Spinal cord (tissue), 10 donors: ENCODE measurements around the gene NUP62CL. TPM values are rescaled to one million over a fixed set of nuclear protein-coding genes. Genes with fewer than 3 reads are reported as not detected.

Experiments used
- DNase-seq, 6 donors: peaks; one replicate each; pipeline versions ENCODE4 v3.0.0 to v3.0.0-alpha.2; 2013 to 2015; ENCODE audit warnings: low spot score in 6 of 6, low read depth in 4 of 6
- H3K27ac ChIP-seq: one replicate; pipeline ENCODE4 v1.5.1; 2013; ENCODE audit warnings: low read depth, low read length, control low read depth
- H3K27me3 ChIP-seq: one replicate; pipeline ENCODE4 v1.6.1; 2013; ENCODE audit warnings: low read length; ENCODE audit not compliant: control insufficient read depth, insufficient read depth
- H3K36me3 ChIP-seq: one replicate; pipeline ENCODE4 v1.6.1; 2013; ENCODE audit warnings: low read length; ENCODE audit not compliant: control insufficient read depth, insufficient read depth
- H3K4me1 ChIP-seq: one replicate; pipeline ENCODE4 v1.6.1; 2013; ENCODE audit warnings: low read length; ENCODE audit not compliant: control insufficient read depth, insufficient read depth
- H3K4me3 ChIP-seq: one replicate; pipeline ENCODE4 v1.5.1; 2013; ENCODE audit warnings: low read depth, low read length, control low read depth
- H3K9me3 ChIP-seq: one replicate; pipeline ENCODE4 v1.6.1; 2013; ENCODE audit warnings: low read length; ENCODE audit not compliant: control insufficient read depth, insufficient read depth
- WGBS: methylation state at CpG from one replicate; pipeline ENCODE4 v1.1.5; 2013; ENCODE audit warnings: missing lambda C conversion rate; ENCODE audit not compliant: insufficient coverage; 5-methylcytosine and 5-hydroxymethylcytosine counted together
- polyA plus RNA-seq, 2 donors: library from polyadenylated mRNA; unstranded; fragments of 120-200 nt; gene quantifications; one replicate each; pipeline ENCODE4 v1.2.1, GENCODE V29; 2013; ENCODE audit not compliant: insufficient read length in 2 of 2
- small RNA-seq: library from RNA; depleted of rRNA; stranded (forward); fragments of <200 nt; gene quantifications from one replicate; pipeline ENCODE3, GENCODE V24; 2014; ENCODE audit warnings: low replicate concordance
- total RNA-seq, 2 donors: library from RNA; depleted of rRNA in 1 of 2; stranded (reverse); fragments of 120-200 nt in 1 of 2; fragments of >200 nt in 1 of 2; gene quantifications; one replicate each; pipeline versions ENCODE4 v1.2.3 to v1.2.4, GENCODE V29; 2013 to 2014
- donor health status: healthy.

NUP62CL gene
- total and polyA plus RNA-seq, 4 donors, result 2.2 to 8.8 (median 4.0) TPM

- no peaks in the 10 kb centered on the region for H3K36me3 ChIP-seq
- H3K9me3 ChIP-seq, result peaks cover 4% of the 10 kb centered on the region
- H3K4me3 ChIP-seq, result no peak overlapping the region
- H3K27ac ChIP-seq, result no peak overlapping the region
- H3K4me1 ChIP-seq, result no peaks in the 10 kb centered on the region
- no peak for DNase-seq
- H3K27me3 ChIP-seq, result no peaks in the 10 kb centered on the region
- 100% methylated on average over 1 of the region's 1 CpG for WGBS
These were observed 98.8 kb downstream of the NUP62CL start for GRCh38 chrX:107107459-107107858.

GRCh38 chrX:107102980-107103379 is 103.3 kb downstream of the NUP62CL start:
- H3K27ac ChIP-seq, result no peak overlapping the region
- H3K4me3 ChIP-seq, result no peak overlapping the region
- no peaks in the 10 kb centered on the region for H3K9me3 ChIP-seq
- no CpG with 5 or more reads among the region's 1 CpG for WGBS
- no peaks in the 10 kb centered on the region for H3K27me3 ChIP-seq
- DNase-seq, result peak in 2 of 6 donors; percentile 1 to 28
- H3K4me1 ChIP-seq, result no peaks in the 10 kb centered on the region
- H3K36me3 ChIP-seq, result no peaks in the 10 kb centered on the region

GRCh38 chrX:107076158-107076557 is 130.1 kb downstream of the NUP62CL start:
- Histone ChIP-seq H3K4me1 (no peaks in the 10 kb centered on the region), H3K9me3 (peaks cover 2% of the 10 kb centered on the region), H3K27me3 (no peaks in the 10 kb centered on the region), H3K4me3 (no peak overlapping the region), H3K27ac (no peak overlapping the region), H3K36me3 (no peaks in the 10 kb centered on the region)
- WGBS, result no CpG with 5 or more reads among the region's 6 CpGs
- no peak for DNase-seq

Small RNA genes within 50 kb of the gene (small RNA-seq; reads per million reads assigned to genes)
- gene RF00019, result not detected

Other genes starting within 250 kb of the NUP62CL start
- 10 to 100 TPM; 20.7 to 26.4 TPM for gene MORC4, start 206.2 kb downstream of the NUP62CL start, total RNA-seq
- 10 to 100 TPM; 12.8 to 15.1 TPM for gene MORC4, start 206.2 kb downstream of the NUP62CL start, polyA plus RNA-seq
- 10 to 100 TPM; 20.7 to 21.3 TPM for gene RBM41, start 87.6 kb downstream of the NUP62CL start, total RNA-seq
- 10 to 100 TPM; 10.6 to 13.3 TPM for gene RBM41, start 87.6 kb downstream of the NUP62CL start, polyA plus RNA-seq
- gene DNAAF6, start 178 bp upstream of the NUP62CL start, total RNA-seq, result 1 to 10 TPM in 1 of 2 donors, under 1 TPM in 1; 0.59 to 1.8 TPM
- 1 to 10 TPM in 1 of 2 donors, under 1 TPM in 1; 0.81 to 1.5 TPM for gene DNAAF6, start 178 bp upstream of the NUP62CL start, polyA plus RNA-seq
- gene FRMPD3, start 243.2 kb upstream of the NUP62CL start, total RNA-seq, result 1 to 10 TPM; 4.5 to 6.7 TPM
- 10 to 100 TPM; 19.3 to 19.5 TPM for gene FRMPD3, start 243.2 kb upstream of the NUP62CL start, polyA plus RNA-seq